OCI-LY1 (cell line): Measurements from ENCODE around the gene IL4I1.

Experiments
- H2AFZ ChIP-seq: fragments of 200-600 bp; sonication (generic), shearing (Covaris generic); 2 replicates; pipeline ENCODE4 v1.6.0; 2014; ENCODE audit warnings: antibody characterized with exemption, mild to moderate bottlenecking, low read length
- H3F3A ChIP-seq: fragments of 200-600 bp; sonication (generic), shearing (Covaris generic); 2 replicates; pipeline ENCODE4 v1.6.0; 2014; ENCODE audit warnings: mild to moderate bottlenecking, antibody characterized with exemption, low read length, moderate library complexity; ENCODE audit not compliant: insufficient read depth
- H3K27ac ChIP-seq: fragments of 200-600 bp; sonication (generic); 2 replicates; pipeline ENCODE4 v1.5.1; 2014; ENCODE audit warnings: low read length, mixed run types, mild to moderate bottlenecking, low read depth; ENCODE audit not compliant: poor library complexity, severe bottlenecking
- H3K27me3 ChIP-seq: fragments of 200-600 bp; sonication (generic); 2 replicates; pipeline ENCODE4 v1.6.0; 2014; ENCODE audit warnings: antibody characterized with exemption, mild to moderate bottlenecking, low read length, moderate library complexity; ENCODE audit not compliant: insufficient read depth
- H3K36me3 ChIP-seq: fragments of 200-600 bp; sonication (generic); 2 replicates; pipeline ENCODE4 v1.6.1; 2014; ENCODE audit warnings: mild to moderate bottlenecking, antibody characterized with exemption, low read length, moderate library complexity, mixed read lengths; ENCODE audit not compliant: insufficient read depth
- H3K4me1 ChIP-seq: fragments of 200-600 bp; sonication (generic); 2 replicates; pipeline ENCODE4 v1.5.1; 2014; ENCODE audit warnings: mild to moderate bottlenecking, low read length, moderate library complexity; ENCODE audit not compliant: insufficient read depth, severe bottlenecking
- H3K4me2 ChIP-seq: fragments of 200-600 bp; sonication (generic), shearing (Covaris generic); 2 replicates; pipeline ENCODE4 v1.6.1; 2014; ENCODE audit warnings: low read length
- H3K4me3 ChIP-seq: fragments of 200-600 bp; sonication (generic); 2 replicates; pipeline ENCODE4 v1.5.1; 2014; ENCODE audit warnings: low read length, low read depth, mild to moderate bottlenecking, mixed read lengths; ENCODE audit not compliant: poor library complexity, severe bottlenecking
- H3K79me2 ChIP-seq: fragments of 200-600 bp; shearing (Covaris generic); 2 replicates; pipeline ENCODE4 v1.6.1; 2016; ENCODE audit warnings: mixed run types, low read length, mixed read lengths; ENCODE audit not compliant: insufficient read depth
- H3K9ac ChIP-seq: fragments of 200-600 bp; sonication (generic), shearing (Covaris generic); 2 replicates; pipeline ENCODE4 v1.6.1; 2014; ENCODE audit warnings: mild to moderate bottlenecking, low read length, mixed read lengths
- H3K9me2 ChIP-seq: fragments of 200-600 bp; sonication (generic), shearing (Covaris generic); 2 replicates; pipeline ENCODE4 v1.6.1; 2014; ENCODE audit warnings: low read depth, mild to moderate bottlenecking, low read length, mixed read lengths
- H3K9me3 ChIP-seq: fragments of 200-600 bp; shearing (Covaris generic); 2 replicates; pipeline ENCODE4 v1.6.1; 2014; ENCODE audit warnings: low read length, mixed read lengths
- H4K20me1 ChIP-seq: fragments of 200-600 bp; sonication (generic), shearing (Covaris generic); 2 replicates; pipeline ENCODE4 v1.6.0; 2016; ENCODE audit warnings: mild to moderate bottlenecking, low read length; ENCODE audit not compliant: insufficient read depth
- EZH2 ChIP-seq: fragments of 200-600 bp; sonication (generic), shearing (Covaris generic); IDR thresholded peaks from 2 replicates; pipeline ENCODE4 v1.8.0; 2017; ENCODE audit warnings: borderline replicate concordance, mixed run types, mild to moderate bottlenecking, antibody characterized with exemption, low read length, moderate library complexity, mixed read lengths
- TF ChIP-seq, protein P1 (sequence below): fragments of 200-600 bp; sonication (generic), shearing (Covaris generic); IDR thresholded peaks from 2 replicates; pipeline ENCODE4 v1.5.1; 2017; ENCODE audit warnings: mild to moderate bottlenecking, antibody characterized with exemption, low read length, moderate library complexity, mixed read lengths

IL4I1 gene

DNA sequence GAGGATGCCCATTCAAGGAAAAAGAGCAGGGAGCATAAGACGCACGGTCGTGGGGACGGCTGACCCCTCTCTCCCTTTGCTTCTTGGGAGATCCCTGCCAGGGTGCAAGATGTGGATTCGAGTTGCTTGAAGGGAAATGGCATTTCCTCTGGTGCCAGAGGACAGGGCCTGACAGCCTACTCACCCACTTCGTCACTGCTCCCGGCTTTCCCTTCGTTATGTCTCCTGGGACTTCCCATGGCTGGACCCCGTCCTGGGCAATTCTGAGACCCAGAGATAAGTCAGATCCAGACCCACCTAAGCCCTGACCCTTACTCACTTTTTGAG is 18.0 kb downstream of the IL4I1 start:
- Histone ChIP-seq H3K9me3 (0 out of 2 replicates have a peak, but pooled peaks cover 3% of the 10 kb centered on the region), H3K27me3 (no peaks in the 10 kb centered on the region), H2AFZ (no peak overlapping the region), H3K79me2 (peaks cover 8% of the 10 kb centered on the region), H3K27ac (peak overlapping the region; percentile 61), H3F3A (no peaks in the 10 kb centered on the region), H3K9ac (peak overlapping the region; percentile 98), H4K20me1 (no peaks in the 10 kb centered on the region), H3K9me2 (no peaks in the 10 kb centered on the region), H3K4me2 (peak overlapping the region; percentile 94), H3K36me3 (peaks cover 44% of the 10 kb centered on the region), H3K4me3 (peak overlapping the region; percentile 93), H3K4me1 (peaks cover 30% of the 10 kb centered on the region)
- TF ChIP-seq, protein P1, sequence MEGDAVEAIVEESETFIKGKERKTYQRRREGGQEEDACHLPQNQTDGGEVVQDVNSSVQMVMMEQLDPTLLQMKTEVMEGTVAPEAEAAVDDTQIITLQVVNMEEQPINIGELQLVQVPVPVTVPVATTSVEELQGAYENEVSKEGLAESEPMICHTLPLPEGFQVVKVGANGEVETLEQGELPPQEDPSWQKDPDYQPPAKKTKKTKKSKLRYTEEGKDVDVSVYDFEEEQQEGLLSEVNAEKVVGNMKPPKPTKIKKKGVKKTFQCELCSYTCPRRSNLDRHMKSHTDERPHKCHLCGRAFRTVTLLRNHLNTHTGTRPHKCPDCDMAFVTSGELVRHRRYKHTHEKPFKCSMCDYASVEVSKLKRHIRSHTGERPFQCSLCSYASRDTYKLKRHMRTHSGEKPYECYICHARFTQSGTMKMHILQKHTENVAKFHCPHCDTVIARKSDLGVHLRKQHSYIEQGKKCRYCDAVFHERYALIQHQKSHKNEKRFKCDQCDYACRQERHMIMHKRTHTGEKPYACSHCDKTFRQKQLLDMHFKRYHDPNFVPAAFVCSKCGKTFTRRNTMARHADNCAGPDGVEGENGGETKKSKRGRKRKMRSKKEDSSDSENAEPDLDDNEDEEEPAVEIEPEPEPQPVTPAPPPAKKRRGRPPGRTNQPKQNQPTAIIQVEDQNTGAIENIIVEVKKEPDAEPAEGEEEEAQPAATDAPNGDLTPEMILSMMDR: no peak
- TF ChIP-seq EZH2: no peak

DNA sequence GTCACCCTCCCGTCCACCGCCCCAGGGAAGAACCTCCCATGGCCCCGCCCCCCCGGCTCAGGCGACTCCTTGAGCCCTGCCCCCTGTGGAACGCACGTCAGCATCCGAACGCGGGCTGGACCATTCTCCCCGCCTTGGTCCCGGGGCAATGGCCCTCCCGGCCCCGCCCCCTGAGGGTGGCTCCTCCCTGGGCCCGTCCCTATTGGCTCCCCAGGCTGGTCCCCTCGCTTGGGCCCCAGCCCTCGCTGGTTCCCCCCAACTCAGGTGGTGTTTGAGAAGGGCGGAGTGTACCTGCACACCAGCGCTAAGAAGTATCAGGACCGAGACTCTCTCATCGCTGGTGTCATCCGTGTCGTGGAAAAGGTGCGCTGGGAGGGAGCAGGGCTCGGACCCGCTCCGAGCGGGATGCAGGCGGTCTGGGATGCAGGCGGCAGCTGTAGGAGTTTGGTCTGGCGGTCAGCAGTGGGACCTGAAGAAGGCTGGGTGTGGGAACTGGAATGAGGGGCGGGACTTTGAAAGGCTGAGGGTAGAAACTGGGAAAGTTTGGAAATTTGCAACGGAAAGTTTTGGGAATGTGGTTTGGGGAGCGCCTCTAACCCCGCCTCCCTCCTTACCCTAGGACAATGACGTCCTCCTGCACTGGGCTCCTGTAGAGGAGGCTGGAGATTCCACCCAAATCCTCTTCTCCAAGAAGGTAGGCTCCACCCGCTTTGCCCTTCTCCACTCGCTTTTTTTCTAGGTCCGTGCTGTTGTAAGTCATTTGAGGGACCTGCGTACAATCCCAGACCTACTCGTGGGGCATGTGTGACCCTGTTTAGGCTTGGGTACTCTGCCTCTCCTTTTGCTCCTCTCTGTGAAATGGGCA is 18.6 kb downstream of the IL4I1 start:
- H3K36me3 ChIP-seq: peaks cover 38% of the 10 kb centered on the region
- no peaks in the 10 kb centered on the region for H3K27me3 ChIP-seq
- peak overlapping the region; percentile 93 for H3K4me3 ChIP-seq
- no peak for TF ChIP-seq EZH2
- TF ChIP-seq, protein P1: no peak
- no peaks in the 10 kb centered on the region for H4K20me1 ChIP-seq
- H3K27ac ChIP-seq: peak overlapping the region; percentile 93
- 0 out of 2 replicates have a peak, but pooled peaks cover 2% of the 10 kb centered on the region for H3K9me3 ChIP-seq
- peak overlapping the region; percentile 98 for H3K9ac ChIP-seq
- H3K4me1 ChIP-seq: peaks cover 30% of the 10 kb centered on the region
- no peaks in the 10 kb centered on the region for H3F3A ChIP-seq
- no peaks in the 10 kb centered on the region for H3K9me2 ChIP-seq
- peaks cover 8% of the 10 kb centered on the region for H3K79me2 ChIP-seq
- H3K4me2 ChIP-seq: peak overlapping the region; percentile 94
- no peak overlapping the region for H2AFZ ChIP-seq

DNA sequence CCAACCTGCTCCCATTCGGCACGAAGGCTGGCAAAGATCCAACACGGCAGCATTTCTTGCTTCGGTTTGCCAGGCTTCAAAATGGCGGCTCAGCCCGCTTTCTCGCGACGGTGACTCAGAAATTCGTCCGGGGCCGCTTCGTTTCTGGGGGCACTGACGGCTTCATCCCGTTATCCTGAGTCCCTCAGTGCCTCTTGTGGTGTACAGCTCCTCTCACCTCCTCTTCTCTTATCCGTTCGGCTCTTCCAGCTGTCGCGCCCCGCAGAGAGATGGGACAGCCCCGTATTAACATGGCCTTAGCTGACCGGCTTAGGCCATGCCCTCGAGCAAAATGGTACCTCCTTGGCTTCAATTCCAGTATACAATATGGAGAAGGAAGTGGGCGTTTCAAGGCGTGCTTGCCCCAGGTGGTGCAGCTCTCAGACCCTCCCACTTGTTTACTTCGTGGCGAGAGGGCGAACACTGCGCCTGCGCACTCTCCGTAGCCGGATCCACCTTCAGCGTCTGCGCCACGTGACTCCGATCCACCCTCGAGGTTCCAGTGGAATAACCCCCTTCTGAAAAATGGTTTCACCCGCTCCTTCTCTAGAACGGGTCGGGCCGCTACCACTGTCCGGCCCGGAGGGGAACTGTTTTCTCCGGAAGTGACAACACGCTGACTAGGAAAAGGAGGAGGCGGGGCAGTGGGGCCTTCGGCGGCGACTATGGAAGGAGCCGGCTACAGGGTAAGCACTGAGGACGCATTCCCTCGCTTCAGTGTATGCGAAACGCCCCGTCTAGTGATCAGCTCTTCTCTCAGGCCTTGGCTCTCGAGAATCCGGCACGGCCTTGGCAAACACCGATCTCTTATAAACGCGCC is 19.4 kb downstream of the IL4I1 start, which contains the start of the genes AKT1S1 and TBC1D17:
Gene AKT1S1 (minus strand): TSS at position 336 of the 859 bp plus-strand sequence. CDS start 4,060 bp downstream, outside the sequence.
Gene TBC1D17 (plus strand): TSS at position 683 of the 859 bp plus-strand sequence. CDS start 22 bp downstream, at position 705.
- H3K79me2 ChIP-seq: peaks cover 8% of the 10 kb centered on the region
- H2AFZ ChIP-seq: peak within 1 kb of the TSS; percentile 70
- H3K4me3 ChIP-seq: peak within 1 kb of the TSS; percentile 93
- no peaks in the 10 kb centered on the region for H3F3A ChIP-seq
- no peaks in the 10 kb centered on the region for H3K9me3 ChIP-seq
- no peaks in the 10 kb centered on the region for H3K27me3 ChIP-seq
- peak within 1 kb of the TSS; percentile 98 for H3K9ac ChIP-seq
- no peaks in the 10 kb centered on the region for H3K9me2 ChIP-seq
- H3K27ac ChIP-seq: peak within 1 kb of the TSS; percentile 93
- peaks cover 30% of the 10 kb centered on the region for H3K4me1 ChIP-seq
- H3K4me2 ChIP-seq: peak within 1 kb of the TSS; percentile 96
- H4K20me1 ChIP-seq: no peaks in the 10 kb centered on the region
- H3K36me3 ChIP-seq: peaks cover 30% of the 10 kb centered on the region
- TF ChIP-seq, protein P1: no peak
- no peak for TF ChIP-seq EZH2
